Measurements from ENCODE around the gene C2orf80. TPM values are rescaled to one million over a fixed set of nuclear protein-coding genes. Genes with fewer than 3 reads are reported as not detected.
A peak's percentile ranks its signal among the peaks of the same experiment; 100 is the strongest.
"Not testable (repeated sequence)": the region's sequence is repeated elsewhere in the genome, so short reads cannot be mapped to it uniquely, and the experiment has no call there.

Gene C2orf80
- polyA plus RNA-seq, 12 donors: not detected

DNA sequence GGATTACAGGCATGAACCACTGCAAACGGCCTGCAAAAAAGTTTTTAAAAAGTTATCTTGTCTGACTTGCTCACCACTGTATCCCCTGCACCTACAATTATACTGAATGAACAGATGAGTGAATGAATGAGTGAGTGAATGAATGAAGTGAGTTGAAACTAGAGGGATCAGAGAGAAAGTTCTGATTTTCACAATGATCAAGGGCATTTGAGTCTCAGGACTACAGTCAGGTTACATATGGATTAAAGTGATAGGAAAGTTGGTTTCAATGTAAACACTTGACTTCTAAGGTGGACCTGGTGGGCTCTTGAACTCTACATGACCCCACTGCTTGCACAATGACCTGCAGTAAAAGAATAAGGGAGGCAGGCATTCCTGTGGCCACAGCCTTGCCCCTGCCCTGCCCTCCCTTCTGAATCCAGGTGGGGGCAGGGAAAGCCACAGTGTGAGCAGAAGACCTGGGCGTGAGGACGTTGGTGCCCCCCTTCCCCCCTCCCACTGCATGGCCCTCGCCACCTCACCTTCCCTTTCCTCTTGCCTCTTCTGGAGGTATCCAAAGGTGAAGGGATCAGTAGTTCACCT is 10.7 kb downstream of the C2orf80 start:
- DNase-seq: no peak

DNA sequence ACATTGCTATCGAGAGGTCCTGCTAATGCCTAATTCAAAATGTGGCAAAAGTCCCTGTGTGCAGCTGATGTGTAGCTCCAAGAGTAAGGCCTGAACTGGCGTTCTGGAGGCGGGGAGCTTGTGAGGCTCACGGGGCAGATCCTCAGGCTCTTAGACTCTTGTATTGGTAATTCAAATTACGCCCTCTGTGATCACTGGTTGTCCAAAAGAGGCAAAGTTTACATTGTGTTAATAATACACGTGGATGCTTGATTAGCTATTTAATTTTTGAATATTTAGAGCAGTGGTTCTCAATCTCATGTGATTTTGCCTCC is 14.0 kb downstream of the C2orf80 start:
- DNase-seq: no peak

GRCh38 chr2:208175069-208175839 is 14.6 kb downstream of the C2orf80 start:
- peak; percentile 84 for DNase-seq

DNA sequence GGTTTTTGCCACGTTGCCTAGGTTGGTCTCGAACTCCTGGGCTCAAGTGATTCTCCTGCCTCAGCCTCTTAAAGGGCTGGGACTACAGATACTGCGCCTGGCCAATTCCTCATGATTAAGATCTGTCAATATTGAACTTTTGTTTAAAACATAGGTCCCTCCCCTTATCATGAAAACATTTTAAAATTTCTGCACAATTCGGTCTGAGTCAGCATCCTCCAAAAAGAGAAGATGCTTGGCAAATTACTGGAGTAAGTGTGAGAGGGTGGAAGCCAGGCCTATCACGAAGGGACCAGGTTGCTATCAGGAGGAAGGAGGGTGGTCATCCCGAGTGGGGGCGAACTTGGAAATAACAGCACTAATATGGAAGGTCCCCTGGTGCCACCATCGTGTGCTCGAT is 15.7 kb downstream of the C2orf80 start:
- DNase-seq: no peak

DNA sequence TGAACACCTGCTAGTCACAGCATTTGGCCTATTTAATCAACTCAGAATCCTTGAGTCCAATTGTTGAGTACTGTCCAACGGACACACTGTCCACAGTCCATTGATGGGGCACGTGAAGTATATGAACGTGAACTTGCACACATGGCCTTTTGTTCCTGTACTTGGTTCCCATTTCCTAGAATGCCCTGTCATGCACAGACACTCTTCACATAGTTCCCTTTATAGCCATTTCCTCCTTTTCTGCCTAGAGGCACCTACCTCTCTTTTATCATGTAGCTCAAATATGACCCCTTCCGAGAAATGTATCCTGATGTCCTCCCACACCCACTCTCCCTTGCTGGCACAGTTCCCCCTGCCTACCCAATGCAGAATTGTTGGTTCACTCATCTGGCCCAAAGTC is 17.7 kb downstream of the C2orf80 start:
- no peak for DNase-seq

DNA sequence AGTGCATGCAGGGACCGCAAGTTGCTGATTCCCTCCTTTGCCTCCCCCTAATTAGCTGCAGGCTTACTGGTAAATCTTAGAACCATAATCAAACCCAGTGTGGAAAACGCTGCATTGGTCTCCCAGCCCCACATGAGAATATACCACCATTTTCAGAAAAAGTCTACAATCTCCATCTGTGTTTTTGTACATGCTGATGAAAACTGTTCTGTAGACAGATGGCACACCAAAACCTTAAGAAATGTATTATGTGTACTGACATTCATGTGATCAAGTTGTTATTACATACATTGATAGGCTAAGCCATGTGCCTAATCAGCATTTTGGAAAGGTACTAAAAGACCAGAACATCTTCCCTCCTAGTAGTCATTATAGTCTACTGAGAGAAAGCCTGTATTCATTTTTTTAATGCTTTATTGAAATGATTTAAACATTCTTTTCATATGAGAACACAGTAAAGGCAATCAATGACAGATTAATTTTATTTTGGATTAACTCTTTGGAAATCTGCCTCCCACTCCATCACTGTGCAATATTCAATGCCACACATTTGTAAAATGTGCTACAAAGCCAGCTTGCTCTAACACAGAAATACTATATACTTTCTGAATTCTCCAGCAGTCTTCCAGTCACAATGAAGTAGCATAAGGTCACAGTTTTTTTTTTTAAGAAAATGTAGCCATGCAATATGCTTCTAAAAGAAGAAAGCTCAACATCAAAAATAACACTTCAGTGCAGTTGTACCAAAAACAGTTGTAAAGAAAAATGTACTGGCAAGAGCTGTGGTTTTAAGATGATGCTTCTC is 24.7 kb downstream of the C2orf80 start:
- DNase-seq: no peak

- DNase-seq: no peak
Observed at GRCh38 chr2:208163489-208163888, 26.3 kb downstream of the C2orf80 start, which contains the start of gene CRYGA. Gene CRYGA (minus strand): TSS chr2:208163589. CDS start chr2:208163556, 33 bp downstream.

DNA sequence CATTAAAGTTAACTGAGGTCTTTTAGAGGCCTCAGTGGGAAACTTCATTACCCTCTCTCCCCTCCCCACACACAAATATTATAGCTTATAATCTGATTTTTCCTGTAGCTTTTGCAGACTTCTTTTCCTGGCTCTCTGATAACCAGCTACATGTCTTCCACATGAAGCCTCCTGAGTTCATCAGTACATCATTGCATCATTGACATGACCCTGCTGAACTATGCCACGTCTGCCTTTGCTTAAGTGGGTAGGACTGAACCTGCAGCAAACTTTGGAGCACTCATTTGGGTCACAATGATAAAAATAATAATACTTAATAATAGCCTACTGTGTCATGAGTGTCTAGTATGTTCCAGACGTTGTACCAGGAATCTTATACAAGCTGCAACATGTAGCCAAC is 33.4 kb downstream of the C2orf80 start:
- DNase-seq: no peak

DNA sequence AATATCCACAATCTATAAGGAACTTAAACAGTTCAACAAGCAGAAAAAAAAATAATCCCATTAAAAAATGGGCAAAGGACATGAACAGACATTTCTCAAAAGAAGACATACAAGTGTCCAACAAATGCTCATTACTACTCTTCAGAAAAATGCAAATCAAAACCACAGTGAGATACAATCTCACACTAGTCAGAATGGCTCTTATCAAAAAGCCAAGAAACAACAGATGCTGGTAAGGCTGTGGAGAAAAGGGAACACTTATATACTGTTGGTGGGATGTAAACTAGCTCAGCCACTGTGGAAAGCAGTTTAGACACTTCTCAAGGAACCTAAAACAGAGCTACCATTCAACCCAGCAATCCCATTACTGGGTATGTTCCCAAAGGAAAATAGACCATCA is 36.7 kb downstream of the C2orf80 start:
- no peak for DNase-seq

DNA sequence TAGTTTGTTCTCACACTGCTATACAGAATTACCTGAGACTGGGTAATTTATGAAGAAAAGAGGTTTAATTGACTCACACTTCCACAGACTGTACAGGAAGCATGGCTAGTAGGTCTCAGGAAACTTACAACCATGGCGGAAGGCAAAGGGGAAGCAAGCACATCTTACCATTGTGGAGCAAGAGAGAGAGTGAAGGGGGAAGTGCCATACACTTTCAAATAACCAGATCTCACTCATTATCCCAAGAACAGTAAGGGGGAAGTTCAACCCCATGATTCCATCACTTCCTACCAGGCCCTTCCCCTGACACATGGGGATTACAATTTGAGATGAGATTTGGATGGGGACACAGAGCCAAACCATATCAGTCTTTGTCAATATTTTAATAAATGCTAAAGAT is 38.9 kb downstream of the C2orf80 start:
- DNase-seq: no peak

- DNase-seq: no peak
Observed at GRCh38 chr2:208150094-208150493, 39.7 kb downstream of the C2orf80 start.

DNA sequence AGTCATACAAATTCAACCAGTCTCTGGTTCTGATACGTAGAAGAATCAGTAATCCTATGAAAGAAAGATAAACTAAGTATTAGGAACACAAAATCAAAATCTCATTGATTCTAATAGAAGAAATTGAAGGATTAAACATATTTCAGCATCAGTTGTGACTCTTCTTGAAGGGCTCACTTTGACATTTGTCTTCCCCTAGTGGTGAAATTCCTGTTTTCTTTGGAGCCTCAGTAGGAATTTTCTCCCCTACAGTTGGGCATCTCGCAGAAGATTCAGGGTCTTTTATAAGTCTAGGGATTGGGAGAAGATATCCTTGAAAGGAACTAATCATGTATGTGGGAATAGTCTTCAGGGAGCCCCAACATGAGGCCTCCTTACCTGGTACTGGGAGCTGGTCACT is 41.0 kb downstream of the C2orf80 start:
- DNase-seq: no peak

DNA sequence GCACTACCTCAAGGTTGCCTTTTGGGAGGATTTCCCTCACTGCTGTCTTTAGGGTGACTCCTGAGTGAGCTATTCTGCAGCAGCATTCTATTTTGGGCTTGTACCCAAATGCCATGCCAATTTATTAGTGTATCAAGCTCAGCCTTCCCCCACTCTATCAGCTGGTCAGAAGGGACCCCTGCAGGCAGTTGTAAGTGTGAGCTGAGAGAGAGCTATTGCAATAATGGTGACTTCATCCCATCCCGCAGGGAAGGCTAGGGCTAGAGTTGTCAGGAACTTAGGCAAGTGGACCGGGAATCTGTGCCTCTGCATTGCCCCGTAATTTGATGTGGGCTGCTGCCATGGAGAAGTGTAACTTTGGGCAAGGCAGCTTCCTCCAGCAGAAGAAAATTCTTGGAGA is 42.1 kb downstream of the C2orf80 start:
- DNase-seq: no peak

DNA sequence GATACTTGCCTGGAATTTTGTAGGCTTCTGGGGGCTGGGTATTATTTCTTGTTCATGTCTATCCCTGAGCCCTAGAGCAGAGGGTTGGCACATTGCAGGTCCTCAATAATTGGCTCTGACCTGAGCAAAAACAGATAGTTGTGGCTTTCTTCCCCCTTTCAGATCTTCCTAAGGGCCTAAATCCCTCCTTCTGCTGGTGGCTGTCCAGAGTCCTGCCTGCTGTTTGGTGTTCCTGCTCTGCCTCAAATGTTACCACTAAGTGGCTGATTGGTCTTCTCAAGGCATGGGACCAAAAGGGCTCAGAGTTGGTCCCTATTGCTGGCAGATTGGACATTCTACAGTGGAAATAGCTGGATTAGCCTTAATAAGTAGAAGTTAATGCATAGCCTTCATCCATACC is 42.8 kb downstream of the C2orf80 start:
- DNase-seq: no peak

- no peak for DNase-seq
Observed at GRCh38 chr2:208146006-208146405, 43.8 kb downstream of the C2orf80 start, which contains the start of gene CRYGB. Gene CRYGB (minus strand): TSS chr2:208146158. CDS start chr2:208146120, 38 bp downstream.

DNA sequence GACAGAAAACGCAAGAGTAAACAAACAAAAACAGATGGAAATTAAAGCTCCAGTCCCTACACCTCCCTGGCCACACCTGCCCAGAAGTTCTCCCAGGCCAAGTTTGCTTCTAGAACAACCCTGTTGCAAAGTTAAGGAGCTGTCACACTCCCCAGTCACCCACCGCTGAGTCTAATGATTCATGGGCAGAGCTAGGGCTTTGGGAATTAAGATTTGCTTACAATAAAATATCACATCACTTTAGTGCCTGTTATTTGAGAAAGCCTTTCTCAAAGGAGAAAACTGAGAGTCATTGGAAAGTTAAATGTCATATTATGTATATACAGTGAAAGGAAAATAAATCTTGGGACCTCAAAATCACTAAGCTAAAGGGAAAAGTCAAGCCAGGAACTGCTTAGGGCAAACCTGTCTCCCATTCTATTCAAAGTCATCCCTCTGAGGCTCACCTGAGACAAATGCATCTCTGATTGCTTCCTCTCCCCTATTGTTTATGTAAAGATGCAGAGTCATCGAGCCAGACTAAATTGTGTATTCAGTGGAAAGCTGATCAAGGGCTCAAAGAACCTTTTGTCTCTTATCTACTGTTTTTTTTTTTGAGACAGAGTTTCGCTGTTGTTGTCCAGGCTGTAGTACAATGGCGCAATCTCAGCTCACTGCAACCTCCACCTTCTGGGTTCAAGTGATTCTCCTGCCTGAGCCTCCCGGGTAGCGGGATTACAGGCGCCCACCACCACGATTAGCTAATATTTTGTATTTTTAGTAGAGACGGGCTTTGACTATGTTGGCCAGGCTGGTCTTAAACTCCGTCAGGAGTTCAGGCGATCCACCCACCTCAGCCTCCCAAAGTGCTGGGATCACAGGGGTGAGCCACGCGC is 46.7 kb downstream of the C2orf80 start:
- DNase-seq: no peak

GRCh38 chr2:208142240-208142924 is 47.4 kb downstream of the C2orf80 start:
- peak; percentile 25 for DNase-seq

DNA sequence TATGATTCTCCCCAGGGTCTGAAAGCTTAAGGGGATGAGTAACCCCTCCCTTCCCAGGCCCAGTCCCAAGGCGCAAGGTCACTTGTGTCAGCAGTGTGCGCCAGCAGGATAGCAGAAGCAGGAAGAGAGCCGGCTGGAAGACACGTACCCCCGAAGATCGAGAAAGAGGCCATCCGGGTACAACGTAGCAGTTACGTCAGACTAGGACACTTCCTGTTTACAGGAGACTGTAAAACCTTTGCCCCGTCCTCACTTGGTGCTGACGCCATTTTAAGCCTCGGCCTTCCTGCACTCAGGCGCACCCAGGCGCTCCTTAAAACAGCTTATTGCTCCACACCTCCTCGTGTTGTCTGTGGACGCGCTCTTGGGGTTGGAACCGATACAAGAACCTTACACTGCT is 50.4 kb downstream of the C2orf80 start:
- DNase-seq: no peak

- not testable (repeated sequence) for DNase-seq
Observed at GRCh38 chr2:208138334-208138733, 51.5 kb downstream of the C2orf80 start.

GRCh38 chr2:208136716-208137094 is 53.1 kb downstream of the C2orf80 start:
- no peak for DNase-seq
